Measurements from ENCODE around the gene GNB3.

The GNB3 gene

GRCh38 chr12:6839482-6840201 is 1.1 kb upstream of the GNB3 start:
- no peak for DNase-seq

- no peak for DNase-seq
Observed at GRCh38 chr12:6840330-6840729, 395 bp upstream of the GNB3 start.

- DNase-seq = no peak
Observed at GRCh38 chr12:6842075-6842474, 1.4 kb downstream of the GNB3 start.

GRCh38 chr12:6843118-6843902 is 2.6 kb downstream of the GNB3 start:
- DNase-seq = no peak

- DNase-seq = no peak
Observed at GRCh38 chr12:6845395-6845794, 4.7 kb downstream of the GNB3 start.

- DNase-seq = no peak
Observed at GRCh38 chr12:6846316-6846869, 5.7 kb downstream of the GNB3 start.

- DNase-seq = no peak
Observed at GRCh38 chr12:6847676-6848075, 7.0 kb downstream of the GNB3 start.

GRCh38 chr12:6849427-6849826 is 8.7 kb downstream of the GNB3 start:
- DNase-seq = no peak

- no peak for DNase-seq
Observed at GRCh38 chr12:6849976-6850560, 9.3 kb downstream of the GNB3 start.

- no peak for DNase-seq
Observed at GRCh38 chr12:6850796-6851152, 10.0 kb downstream of the GNB3 start.

- DNase-seq = peak; percentile 97
Observed at GRCh38 chr12:6851153-6851920, 10.6 kb downstream of the GNB3 start, which contains the start of gene CDCA3. Gene CDCA3, minus strand, starts transcription at chr12:6851286. Its CDS starts 334 bp downstream, at chr12:6850952.

- DNase-seq = peak; percentile 99
Observed at GRCh38 chr12:6851921-6852650, 11.4 kb downstream of the GNB3 start, which contains the start of gene USP5. Gene USP5, plus strand, starts transcription at chr12:6852150. Its CDS starts 30 bp downstream, at chr12:6852180.

GRCh38 chr12:6852651-6853354 is 12.1 kb downstream of the GNB3 start:
- peak; percentile 86 for DNase-seq

- DNase-seq = no peak
Observed at GRCh38 chr12:6853626-6854025, 12.9 kb downstream of the GNB3 start.

- DNase-seq = no peak
Observed at GRCh38 chr12:6854036-6854435, 13.3 kb downstream of the GNB3 start.

GRCh38 chr12:6855322-6855721 is 14.6 kb downstream of the GNB3 start:
- no peak for DNase-seq

- DNase-seq = no peak
Observed at GRCh38 chr12:6858799-6859198, 18.1 kb downstream of the GNB3 start.

GRCh38 chr12:6860116-6860515 is 19.4 kb downstream of the GNB3 start:
- DNase-seq = no peak

GRCh38 chr12:6860942-6861341 is 20.2 kb downstream of the GNB3 start:
- no peak for DNase-seq

GRCh38 chr12:6861391-6861790 is 20.7 kb downstream of the GNB3 start:
- DNase-seq = no peak

- DNase-seq = no peak
Observed at GRCh38 chr12:6863033-6863432, 22.3 kb downstream of the GNB3 start.

All from activated CD4-positive, alpha-beta T cell treated with anti-CD3 and anti-CD28 coated beads for 48 hours (primary cell).